K562 (cell line): Measurements from ENCODE around the gene SMIM29. TPM values are rescaled to one million over a fixed set of nuclear protein-coding genes. Genes with fewer than 3 reads are reported as not detected.

Experiments used
- DMBX1 ChIP-seq: fragments of 250-450 bp; sonication (Bioruptor Pico); IDR thresholded peaks from 2 replicates; pipeline ENCODE4 v1.8.0; 2022; ENCODE audit warnings: inconsistent platforms, mild to moderate bottlenecking, moderate library complexity, borderline replicate concordance
- ETV5 ChIP-seq: sonication (generic); formaldehyde crosslinking; IDR thresholded peaks from 2 replicates; pipeline ENCODE4 v1.4.0; 2020; ENCODE audit warnings: low read depth, mild to moderate bottlenecking, missing genetic modification reagents
- HDGF ChIP-seq: fragments of 450-650 bp; IDR thresholded peaks from 2 replicates; pipeline ENCODE4 v1.6.1; 2016
- HLTF ChIP-seq: fragments of 450-650 bp; IDR thresholded peaks from 2 replicates; pipeline ENCODE4 v1.6.1; 2016
- ILF3 ChIP-seq: fragments of 450-650 bp; IDR thresholded peaks from 2 replicates; pipeline ENCODE4 v1.6.1; 2018; ENCODE audit warnings: antibody characterized with exemption, mild to moderate bottlenecking, moderate library complexity, borderline replicate concordance
- KDM1A ChIP-seq, 2 experiments: fragments of 450-650 bp; IDR thresholded peaks; 2 replicates each; pipeline ENCODE4 v1.6.1; 2016; ENCODE audit warnings: mild to moderate bottlenecking in 2 of 2
- KDM5B ChIP-seq: fragments of 200-600 bp; sonication (generic); IDR thresholded peaks from 2 replicates; pipeline ENCODE4 v1.6.1; 2012; ENCODE audit warnings: low read depth, mild to moderate bottlenecking, moderate library complexity, low read length, control low read depth, inconsistent platforms; ENCODE audit not compliant: insufficient replicate concordance
- NFRKB ChIP-seq: fragments of 450-650 bp; IDR thresholded peaks from 2 replicates; pipeline ENCODE4 v1.6.1; 2016; ENCODE audit warnings: low read depth
- NRF1 ChIP-seq, 2 experiments: fragments of 450-650 bp; IDR thresholded peaks in 1 of 2; conservative IDR thresholded peaks in 1 of 2; 2 replicates each; pipeline ENCODE4 v1.6.1; 2014; ENCODE audit warnings: mild to moderate bottlenecking in 2 of 2
- SMARCA5 ChIP-seq: fragments of 450-650 bp; IDR thresholded peaks from 2 replicates; pipeline ENCODE4 v1.6.1; 2016
- SPI1 ChIP-seq: IDR thresholded peaks from 2 replicates; pipeline ENCODE4 v1.6.1; 2011; ENCODE audit warnings: low read depth, low read length, control low read depth, borderline replicate concordance
- SRF ChIP-seq, 2 experiments: fragments of 250-450, 450-650 bp in 1 of 2; sonication (Bioruptor Pico) in 1 of 2; sonication (generic) in 1 of 2; formaldehyde crosslinking; IDR thresholded peaks; 2 replicates each; pipeline versions ENCODE4 v1.5.0 to v1.5.1; 2020 to 2022; ENCODE audit warnings: mild to moderate bottlenecking in 1 of 2, missing genetic modification reagents in 1 of 2
- ZEB2 ChIP-seq: fragments of 450-650 bp; IDR thresholded peaks from 2 replicates; pipeline ENCODE4 v1.6.1; 2016
- ZNF583 ChIP-seq: fragments of 250-450 bp; sonication (Bioruptor Pico); IDR thresholded peaks from 2 replicates; pipeline ENCODE4 v1.4.0; 2020
- ZNF766 ChIP-seq: fragments of 200-800 bp; sonication (Bioruptor generic); conservative IDR thresholded peaks from 2 replicates; pipeline ENCODE4 v1.6.1; 2016; ENCODE audit warnings: missing genetic modification characterization, missing compliant biosample characterization
- polyA plus RNA-seq, 8 experiments: library from polyadenylated mRNA; depleted of rRNA in 4 of 8; stranded (reverse) in 5 of 8; unstranded in 3 of 8; fragments of >200 nt; fragmentation: Nextera tagmentation in 2 of 8; fragmentation: Illumina TruSeq in 1 of 8; extraction: Ambion mirVana in 2 of 8; extraction: Trizol in 1 of 8; gene quantifications; 2 replicates each; pipeline versions ENCODE4 v1.2.1 to v1.2.3, GENCODE V29; 2011 to 2014; ENCODE audit warnings: inconsistent platforms in 1 of 8, missing spikeins in 1 of 8
- total RNA-seq, 7 experiments: library from RNA; depleted of rRNA in 6 of 7; stranded (reverse); fragments of >200 nt in 6 of 7; fragmentation: Illumina TruSeq in 2 of 7; extraction: Trizol in 2 of 7; gene quantifications; 2 replicates each; pipeline versions ENCODE4 v1.2.1 to v1.2.3, GENCODE V29; 2011 to 2021; ENCODE audit warnings: low replicate concordance in 1 of 7
- TF ChIP-seq, protein P1 (sequence below): sonication (generic); formaldehyde crosslinking; IDR thresholded peaks from 2 replicates; pipeline ENCODE4 v1.8.0; 2023; ENCODE audit warnings: missing genetic modification reagents, mild to moderate bottlenecking, borderline replicate concordance
- TF ChIP-seq, protein P2 (sequence below), 2 experiments: fragments of 450-650 bp; IDR thresholded peaks; 2 replicates each; pipeline ENCODE4 v1.6.1; 2016
- TF ChIP-seq, protein P3 (sequence below): IDR thresholded peaks from 2 replicates; pipeline ENCODE4 v1.6.1; 2011; ENCODE audit not compliant: insufficient read length; ENCODE audit errors: extremely low read depth

SMIM29 gene
- total and polyA plus RNA-seq, 9 of the 15 experiments (the other 6 are each of a cell fraction or from before 2014, with no cell fraction given): 6.5 to 36.7 (median 20.9) TPM

DNA sequence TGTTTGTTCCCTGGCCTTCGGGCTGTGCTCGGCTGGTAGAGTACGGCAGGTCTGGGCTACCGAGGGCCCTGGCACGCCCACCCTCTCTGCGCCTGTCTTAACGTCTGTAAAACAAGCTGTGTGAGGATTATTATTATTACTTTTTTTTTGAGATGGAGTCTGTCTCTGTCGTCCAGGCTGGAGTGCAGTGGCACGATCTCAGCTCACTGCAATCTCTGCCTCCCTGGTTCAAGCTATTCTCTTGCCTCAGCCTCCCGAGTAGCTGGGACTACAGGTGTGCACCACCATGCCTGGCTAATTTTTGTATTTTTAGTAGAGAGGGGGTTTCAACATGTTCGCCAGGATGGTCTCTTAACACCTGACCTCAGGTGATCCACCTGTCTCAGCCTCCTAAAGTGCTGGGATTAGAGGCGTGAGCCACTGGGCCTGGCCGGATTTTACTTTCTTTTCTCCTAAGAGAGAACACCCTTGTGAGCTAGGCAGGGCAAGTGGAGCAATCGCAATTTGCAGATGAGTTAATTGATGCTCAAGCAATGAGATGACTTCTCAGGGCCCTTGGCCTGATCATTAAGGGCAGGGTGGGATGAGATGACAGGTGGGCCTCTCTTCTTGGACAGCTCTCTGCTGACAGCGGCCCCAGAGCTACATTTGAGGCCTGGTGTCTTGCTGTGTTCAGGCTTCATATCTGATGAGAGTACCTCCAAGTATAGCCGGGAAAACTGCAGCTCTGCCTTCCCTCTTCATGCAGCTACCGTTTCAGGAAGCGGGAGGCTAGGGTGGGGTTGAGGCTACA, 859 bp upstream of the SMIM29 start (continued):
- TF ChIP-seq, protein P1, sequence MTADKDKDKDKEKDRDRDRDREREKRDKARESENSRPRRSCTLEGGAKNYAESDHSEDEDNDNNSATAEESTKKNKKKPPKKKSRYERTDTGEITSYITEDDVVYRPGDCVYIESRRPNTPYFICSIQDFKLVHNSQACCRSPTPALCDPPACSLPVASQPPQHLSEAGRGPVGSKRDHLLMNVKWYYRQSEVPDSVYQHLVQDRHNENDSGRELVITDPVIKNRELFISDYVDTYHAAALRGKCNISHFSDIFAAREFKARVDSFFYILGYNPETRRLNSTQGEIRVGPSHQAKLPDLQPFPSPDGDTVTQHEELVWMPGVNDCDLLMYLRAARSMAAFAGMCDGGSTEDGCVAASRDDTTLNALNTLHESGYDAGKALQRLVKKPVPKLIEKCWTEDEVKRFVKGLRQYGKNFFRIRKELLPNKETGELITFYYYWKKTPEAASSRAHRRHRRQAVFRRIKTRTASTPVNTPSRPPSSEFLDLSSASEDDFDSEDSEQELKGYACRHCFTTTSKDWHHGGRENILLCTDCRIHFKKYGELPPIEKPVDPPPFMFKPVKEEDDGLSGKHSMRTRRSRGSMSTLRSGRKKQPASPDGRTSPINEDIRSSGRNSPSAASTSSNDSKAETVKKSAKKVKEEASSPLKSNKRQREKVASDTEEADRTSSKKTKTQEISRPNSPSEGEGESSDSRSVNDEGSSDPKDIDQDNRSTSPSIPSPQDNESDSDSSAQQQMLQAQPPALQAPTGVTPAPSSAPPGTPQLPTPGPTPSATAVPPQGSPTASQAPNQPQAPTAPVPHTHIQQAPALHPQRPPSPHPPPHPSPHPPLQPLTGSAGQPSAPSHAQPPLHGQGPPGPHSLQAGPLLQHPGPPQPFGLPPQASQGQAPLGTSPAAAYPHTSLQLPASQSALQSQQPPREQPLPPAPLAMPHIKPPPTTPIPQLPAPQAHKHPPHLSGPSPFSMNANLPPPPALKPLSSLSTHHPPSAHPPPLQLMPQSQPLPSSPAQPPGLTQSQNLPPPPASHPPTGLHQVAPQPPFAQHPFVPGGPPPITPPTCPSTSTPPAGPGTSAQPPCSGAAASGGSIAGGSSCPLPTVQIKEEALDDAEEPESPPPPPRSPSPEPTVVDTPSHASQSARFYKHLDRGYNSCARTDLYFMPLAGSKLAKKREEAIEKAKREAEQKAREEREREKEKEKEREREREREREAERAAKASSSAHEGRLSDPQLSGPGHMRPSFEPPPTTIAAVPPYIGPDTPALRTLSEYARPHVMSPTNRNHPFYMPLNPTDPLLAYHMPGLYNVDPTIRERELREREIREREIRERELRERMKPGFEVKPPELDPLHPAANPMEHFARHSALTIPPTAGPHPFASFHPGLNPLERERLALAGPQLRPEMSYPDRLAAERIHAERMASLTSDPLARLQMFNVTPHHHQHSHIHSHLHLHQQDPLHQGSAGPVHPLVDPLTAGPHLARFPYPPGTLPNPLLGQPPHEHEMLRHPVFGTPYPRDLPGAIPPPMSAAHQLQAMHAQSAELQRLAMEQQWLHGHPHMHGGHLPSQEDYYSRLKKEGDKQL (CRISPR knock-in tag): no peak
- TF ChIP-seq HDGF (0 out of 2 replicates have a peak, but pooled peaks have one; percentile 58), SPI1 (no peak), KDM5B (peak; percentile 47), SRF (CRISPR knock-in tag; IDR thresholded peaks at IDR 0.05) (peak in 1 of 2 experiments; percentile 77; a peak in 1 of 4 replicates), ZNF583 (CRISPR knock-in tag) (0 out of 2 replicates have a peak, but pooled peaks have one; percentile 3), ZNF766 (CRISPR knock-in tag) (no peak), NRF1 (conservative IDR thresholded peaks at IDR 0.05 in 1 of 2, IDR thresholded peaks at IDR 0.05 in 1 of 2) (peak; percentile 43 to 69), ILF3 (no peak), SMARCA5 (peak; percentile 92), HLTF (0 out of 2 replicates have a peak, but pooled peaks have one; percentile 42), ZEB2 (0 out of 2 replicates have a peak, but pooled peaks have one; percentile 47), KDM1A (IDR thresholded peaks at IDR 0.05) (peak in 1 of 2 experiments; percentile 44; a peak in 2 of 4 replicates), ETV5 (no peak), DMBX1 (CRISPR knock-in tag) (0 out of 2 replicates have a peak, but pooled peaks have one; percentile 37), NFRKB (peak; percentile 65)
- TF ChIP-seq, protein P2, sequence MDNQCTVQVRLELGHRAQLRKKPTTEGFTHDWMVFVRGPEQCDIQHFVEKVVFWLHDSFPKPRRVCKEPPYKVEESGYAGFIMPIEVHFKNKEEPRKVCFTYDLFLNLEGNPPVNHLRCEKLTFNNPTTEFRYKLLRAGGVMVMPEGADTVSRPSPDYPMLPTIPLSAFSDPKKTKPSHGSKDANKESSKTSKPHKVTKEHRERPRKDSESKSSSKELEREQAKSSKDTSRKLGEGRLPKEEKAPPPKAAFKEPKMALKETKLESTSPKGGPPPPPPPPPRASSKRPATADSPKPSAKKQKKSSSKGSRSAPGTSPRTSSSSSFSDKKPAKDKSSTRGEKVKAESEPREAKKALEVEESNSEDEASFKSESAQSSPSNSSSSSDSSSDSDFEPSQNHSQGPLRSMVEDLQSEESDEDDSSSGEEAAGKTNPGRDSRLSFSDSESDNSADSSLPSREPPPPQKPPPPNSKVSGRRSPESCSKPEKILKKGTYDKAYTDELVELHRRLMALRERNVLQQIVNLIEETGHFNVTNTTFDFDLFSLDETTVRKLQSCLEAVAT (IDR thresholded peaks at IDR 0.05): peak in 1 of 2 experiments; percentile 68; a peak in 1 of 4 replicates
- TF ChIP-seq, protein P3, sequence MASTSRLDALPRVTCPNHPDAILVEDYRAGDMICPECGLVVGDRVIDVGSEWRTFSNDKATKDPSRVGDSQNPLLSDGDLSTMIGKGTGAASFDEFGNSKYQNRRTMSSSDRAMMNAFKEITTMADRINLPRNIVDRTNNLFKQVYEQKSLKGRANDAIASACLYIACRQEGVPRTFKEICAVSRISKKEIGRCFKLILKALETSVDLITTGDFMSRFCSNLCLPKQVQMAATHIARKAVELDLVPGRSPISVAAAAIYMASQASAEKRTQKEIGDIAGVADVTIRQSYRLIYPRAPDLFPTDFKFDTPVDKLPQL: no peak
